Activated CD8-positive, alpha-beta T cell treated with anti-CD3 and anti-CD28 coated beads, Interleukin-2, amount 10 ng/mL, durations not matched to agents 7 days and 5 days (primary cell): ENCODE data around the gene NRG3. TPM values are rescaled to one million over a fixed set of nuclear protein-coding genes. Genes with fewer than 3 reads are reported as not detected.
"Not testable (repeated sequence)": the region's sequence is repeated elsewhere in the genome, so short reads cannot be mapped to it uniquely, and the experiment has no call there.

Experiments
- ATAC-seq: fragments of 150-1000 bp; cut with Tn5 transposase; one replicate; pipeline ENCODE4 v1.10.0; 2021; ENCODE audit warnings: moderate library complexity
- CTCF ChIA-PET: fragments of 350-600 bp; sonication (Branson Sonifier 250); formaldehyde crosslinking; loops from one replicate; lab custom pipeline; 2021; ENCODE audit warnings: antibody characterized with exemption; lab: Charles Lee
- POLR2A ChIA-PET: fragments of 350-600 bp; sonication (Branson Sonifier 250); formaldehyde crosslinking; loops from one replicate; lab custom pipeline; 2021; ENCODE audit warnings: antibody characterized with exemption; lab: Charles Lee
- DNase-seq: peaks from one replicate; pipeline ENCODE4 v3.0.0-alpha.2; 2020
- H3K27ac Mint-ChIP-seq: one replicate; pipeline ENCODE4 v1.8.0; 2021; ENCODE audit warnings: mild to moderate bottlenecking, mixed read lengths
- H3K27me3 Mint-ChIP-seq: one replicate; pipeline ENCODE4 v1.8.0; 2021; ENCODE audit warnings: low read depth, mixed read lengths
- H3K36me3 Mint-ChIP-seq: one replicate; pipeline ENCODE4 v1.8.0; 2021; ENCODE audit warnings: low read depth, mixed read lengths
- H3K4me1 Mint-ChIP-seq: one replicate; pipeline ENCODE4 v1.8.0; 2021; ENCODE audit warnings: low read depth, mixed read lengths
- H3K4me3 Mint-ChIP-seq: one replicate; pipeline ENCODE4 v1.8.0; 2021; ENCODE audit warnings: mild to moderate bottlenecking, mixed read lengths
- H3K9me3 Mint-ChIP-seq: one replicate; pipeline ENCODE4 v1.8.0; 2022; ENCODE audit warnings: mixed read lengths; ENCODE audit not compliant: insufficient read depth
- total RNA-seq, 2 experiments: library from RNA; stranded (reverse); gene quantifications; one replicate each; pipeline ENCODE4 v1.2.3, GENCODE V29; 2021

Gene NRG3
- total RNA-seq, 2 experiments from 2014 or later: not detected

GRCh38 chr10:82980321-82980720 lies 1105.3 kb downstream of the NRG3 start:
- Mint-ChIP-seq H3K4me1 (no peaks in the 10 kb centered on the region), H3K36me3 (no peaks in the 10 kb centered on the region), H3K27ac (no peak overlapping the region), H3K27me3 (no peaks in the 10 kb centered on the region), H3K4me3 (no peak overlapping the region), H3K9me3 (no peaks in the 10 kb centered on the region)
- ATAC-seq: no peak
- ChIA-PET POLR2A (no interaction called here), CTCF (no interaction called here)
- DNase-seq: no peak

- H3K9me3 Mint-ChIP-seq: no peaks in the 10 kb centered on the region
- H3K4me1 Mint-ChIP-seq: no peaks in the 10 kb centered on the region
- ChIA-PET POLR2A (no interaction called here), CTCF (no interaction called here)
- DNase-seq: no peak
- no peaks in the 10 kb centered on the region for H3K36me3 Mint-ChIP-seq
- H3K4me3 Mint-ChIP-seq: no peak overlapping the region
- H3K27me3 Mint-ChIP-seq: no peaks in the 10 kb centered on the region
- no peak overlapping the region for H3K27ac Mint-ChIP-seq
- ATAC-seq: no peak
These were observed 1106.2 kb downstream of the NRG3 start for GRCh38 chr10:82981137-82981723.

GRCh38 chr10:82982110-82982608 lies 1107.2 kb downstream of the NRG3 start:
- ChIA-PET CTCF (no interaction called here), POLR2A (no interaction called here)
- ATAC-seq: no peak
- no peak overlapping the region for H3K4me3 Mint-ChIP-seq
- H3K9me3 Mint-ChIP-seq: no peaks in the 10 kb centered on the region
- H3K27ac Mint-ChIP-seq: no peak overlapping the region
- no peak for DNase-seq
- H3K36me3 Mint-ChIP-seq: no peaks in the 10 kb centered on the region
- no peaks in the 10 kb centered on the region for H3K4me1 Mint-ChIP-seq
- no peaks in the 10 kb centered on the region for H3K27me3 Mint-ChIP-seq

GRCh38 chr10:82986216-82986615 lies 1111.2 kb downstream of the NRG3 start:
- Mint-ChIP-seq H3K4me3 (no peak overlapping the region), H3K27me3 (no peaks in the 10 kb centered on the region), H3K27ac (no peak overlapping the region), H3K9me3 (no peaks in the 10 kb centered on the region), H3K36me3 (no peaks in the 10 kb centered on the region), H3K4me1 (no peaks in the 10 kb centered on the region)
- ChIA-PET CTCF (no interaction called here), POLR2A (no interaction called here)
- DNase-seq (no peak), ATAC-seq (no peak)

GRCh38 chr10:83006479-83006878 lies 1131.5 kb downstream of the NRG3 start:
- H3K27ac Mint-ChIP-seq, ATAC-seq, H3K4me1 Mint-ChIP-seq, H3K9me3 Mint-ChIP-seq, CTCF ChIA-PET, H3K27me3 Mint-ChIP-seq, H3K4me3 Mint-ChIP-seq, POLR2A ChIA-PET, DNase-seq, H3K36me3 Mint-ChIP-seq: not testable (repeated sequence)

GRCh38 chr10:83007510-83007909 lies 1132.5 kb downstream of the NRG3 start:
- Mint-ChIP-seq H3K9me3 (no peaks in the 10 kb centered on the region), H3K4me1 (no peaks in the 10 kb centered on the region), H3K4me3 (no peak overlapping the region), H3K27ac (no peak overlapping the region), H3K36me3 (no peaks in the 10 kb centered on the region), H3K27me3 (no peaks in the 10 kb centered on the region)
- DNase-seq: no peak
- no peak for ATAC-seq
- CTCF ChIA-PET: no interaction called here
- POLR2A ChIA-PET: no interaction called here

GRCh38 chr10:83012866-83013265 lies 1137.9 kb downstream of the NRG3 start:
- no peak for DNase-seq
- Mint-ChIP-seq H3K27ac (no peak overlapping the region), H3K9me3 (no peaks in the 10 kb centered on the region), H3K4me1 (no peaks in the 10 kb centered on the region), H3K36me3 (no peaks in the 10 kb centered on the region), H3K27me3 (no peaks in the 10 kb centered on the region), H3K4me3 (no peak overlapping the region)
- ChIA-PET POLR2A (no interaction called here), CTCF (no interaction called here)
- no peak for ATAC-seq

GRCh38 chr10:83017076-83017867 lies 1142.3 kb downstream of the NRG3 start:
- POLR2A ChIA-PET: no interaction called here
- H3K9me3 Mint-ChIP-seq: peaks cover 5% of the 10 kb centered on the region
- no peaks in the 10 kb centered on the region for H3K36me3 Mint-ChIP-seq
- no peak overlapping the region for H3K27ac Mint-ChIP-seq
- CTCF ChIA-PET: no interaction called here
- H3K4me3 Mint-ChIP-seq: no peak overlapping the region
- H3K27me3 Mint-ChIP-seq: no peaks in the 10 kb centered on the region
- ATAC-seq (no peak), DNase-seq (no peak)
- no peaks in the 10 kb centered on the region for H3K4me1 Mint-ChIP-seq

GRCh38 chr10:83023662-83024061 lies 1148.7 kb downstream of the NRG3 start:
- POLR2A ChIA-PET: no interaction called here
- Mint-ChIP-seq H3K9me3 (peaks cover 13% of the 10 kb centered on the region), H3K36me3 (no peaks in the 10 kb centered on the region), H3K4me3 (no peak overlapping the region), H3K27me3 (no peaks in the 10 kb centered on the region), H3K4me1 (no peaks in the 10 kb centered on the region), H3K27ac (no peak overlapping the region)
- CTCF ChIA-PET: no interaction called here
- ATAC-seq: no peak
- no peak for DNase-seq
